Calu3 (cell line): Measurements from ENCODE around the gene RARRES2. TPM values are rescaled to one million over a fixed set of nuclear protein-coding genes. Genes with fewer than 3 reads are reported as not detected.

Experiments used
- BruUV-seq: library from RNA; stranded (reverse); fragments of 400-500 nt; replicated peaks from 2 replicates; lab custom pipeline; 2021; lab: Mats Ljungman, UMichigan
- CTCF ChIA-PET: fragments of 300-600 bp; sonication (Branson Sonifier 250); formaldehyde crosslinking; loops from one replicate; lab custom pipeline; 2022; ENCODE audit warnings: antibody characterized with exemption; lab: Charles Lee
- DNase-seq: peaks from one replicate; pipeline ENCODE4 v3.0.0; 2022
- H3K27ac Mint-ChIP-seq: one replicate; pipeline ENCODE4 v1.8.0; 2022; ENCODE audit warnings: mixed read lengths; ENCODE audit not compliant: unreplicated experiment
- H3K27me3 Mint-ChIP-seq: one replicate; pipeline ENCODE4 v1.8.0; 2022; ENCODE audit warnings: mixed read lengths; ENCODE audit not compliant: unreplicated experiment
- H3K36me3 Mint-ChIP-seq: one replicate; pipeline ENCODE4 v1.8.0; 2022; ENCODE audit warnings: mild to moderate bottlenecking, moderate library complexity, mixed read lengths; ENCODE audit not compliant: insufficient read depth, unreplicated experiment
- H3K4me1 Mint-ChIP-seq: one replicate; pipeline ENCODE4 v1.8.0; 2022; ENCODE audit warnings: mild to moderate bottlenecking, low read depth, mixed read lengths; ENCODE audit not compliant: unreplicated experiment
- H3K4me3 Mint-ChIP-seq: one replicate; pipeline ENCODE4 v1.8.0; 2022; ENCODE audit warnings: mild to moderate bottlenecking, low read depth, moderate library complexity, mixed read lengths; ENCODE audit not compliant: unreplicated experiment
- H3K9me3 Mint-ChIP-seq: one replicate; pipeline ENCODE4 v1.8.0; 2022; ENCODE audit warnings: low read depth, mixed read lengths; ENCODE audit not compliant: unreplicated experiment
- intact Hi-C: fragments of 100-400 bp; cut with micrococcal nuclease; formaldehyde crosslinking; loops from one replicate; pipeline ENCODE4 v1.10.0; 2022; ENCODE audit not compliant: unreplicated experiment
- total RNA-seq: library from RNA; stranded (reverse); gene quantifications from 2 replicates; pipeline ENCODE4 v1.2.3, GENCODE V29; 2022
- TF ChIP-seq, protein P1 (sequence below): fragments of 200-600 bp; IDR thresholded peaks from one replicate; pipeline ENCODE4 v1.8.0; 2022; ENCODE audit warnings: antibody characterized with exemption; ENCODE audit not compliant: unreplicated experiment

RARRES2 gene
- total RNA-seq, 1 experiment from 2014 or later, result 13.0 TPM

DNA sequence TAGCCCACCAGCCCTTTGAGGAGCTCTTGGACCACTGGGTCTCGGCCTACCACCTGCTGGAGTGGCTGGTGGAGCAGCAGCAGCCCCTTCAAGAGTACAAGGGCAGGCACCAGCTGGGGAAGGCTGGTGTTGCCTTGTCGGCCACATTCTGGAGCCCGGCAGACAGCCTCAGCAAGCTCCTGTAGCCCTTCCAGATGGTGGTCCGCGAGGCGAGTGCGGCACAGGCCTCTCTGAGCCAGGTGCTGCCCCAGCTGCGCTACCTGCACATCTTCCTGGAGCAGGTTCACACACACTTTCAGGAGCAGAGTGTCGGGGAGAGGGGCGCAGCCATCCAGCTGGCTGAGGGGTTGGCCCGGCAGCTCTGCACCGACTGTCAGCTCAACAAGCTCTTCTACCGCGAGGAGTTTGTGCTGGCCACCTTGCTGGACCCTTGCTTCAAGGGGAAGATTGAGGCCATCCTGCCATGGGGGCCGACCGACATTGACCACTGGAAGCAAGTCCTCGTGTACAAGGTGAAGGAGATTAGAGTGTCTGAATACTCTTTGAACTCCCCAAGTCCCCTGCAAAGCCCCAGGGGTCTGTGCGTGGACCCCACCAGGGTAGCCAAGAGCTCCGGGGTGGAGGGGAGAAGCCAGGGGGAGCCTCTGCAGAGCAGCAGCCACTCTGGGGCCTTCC is 11.1 kb downstream of the RARRES2 start:
- Mint-ChIP-seq H3K27me3 (no peaks in the 10 kb centered on the region), H3K4me1 (peaks cover 2% of the 10 kb centered on the region), H3K9me3 (no peaks in the 10 kb centered on the region), H3K4me3 (no peak overlapping the region), H3K36me3 (peaks cover 19% of the 10 kb centered on the region), H3K27ac (no peak overlapping the region)
- TF ChIP-seq, protein P1, sequence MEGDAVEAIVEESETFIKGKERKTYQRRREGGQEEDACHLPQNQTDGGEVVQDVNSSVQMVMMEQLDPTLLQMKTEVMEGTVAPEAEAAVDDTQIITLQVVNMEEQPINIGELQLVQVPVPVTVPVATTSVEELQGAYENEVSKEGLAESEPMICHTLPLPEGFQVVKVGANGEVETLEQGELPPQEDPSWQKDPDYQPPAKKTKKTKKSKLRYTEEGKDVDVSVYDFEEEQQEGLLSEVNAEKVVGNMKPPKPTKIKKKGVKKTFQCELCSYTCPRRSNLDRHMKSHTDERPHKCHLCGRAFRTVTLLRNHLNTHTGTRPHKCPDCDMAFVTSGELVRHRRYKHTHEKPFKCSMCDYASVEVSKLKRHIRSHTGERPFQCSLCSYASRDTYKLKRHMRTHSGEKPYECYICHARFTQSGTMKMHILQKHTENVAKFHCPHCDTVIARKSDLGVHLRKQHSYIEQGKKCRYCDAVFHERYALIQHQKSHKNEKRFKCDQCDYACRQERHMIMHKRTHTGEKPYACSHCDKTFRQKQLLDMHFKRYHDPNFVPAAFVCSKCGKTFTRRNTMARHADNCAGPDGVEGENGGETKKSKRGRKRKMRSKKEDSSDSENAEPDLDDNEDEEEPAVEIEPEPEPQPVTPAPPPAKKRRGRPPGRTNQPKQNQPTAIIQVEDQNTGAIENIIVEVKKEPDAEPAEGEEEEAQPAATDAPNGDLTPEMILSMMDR, result no peak
- intact Hi-C loops, result no loop called here
- no peak for DNase-seq
- CTCF ChIA-PET, result no interaction called here
- BruUV-seq, result no TSS peak

DNA sequence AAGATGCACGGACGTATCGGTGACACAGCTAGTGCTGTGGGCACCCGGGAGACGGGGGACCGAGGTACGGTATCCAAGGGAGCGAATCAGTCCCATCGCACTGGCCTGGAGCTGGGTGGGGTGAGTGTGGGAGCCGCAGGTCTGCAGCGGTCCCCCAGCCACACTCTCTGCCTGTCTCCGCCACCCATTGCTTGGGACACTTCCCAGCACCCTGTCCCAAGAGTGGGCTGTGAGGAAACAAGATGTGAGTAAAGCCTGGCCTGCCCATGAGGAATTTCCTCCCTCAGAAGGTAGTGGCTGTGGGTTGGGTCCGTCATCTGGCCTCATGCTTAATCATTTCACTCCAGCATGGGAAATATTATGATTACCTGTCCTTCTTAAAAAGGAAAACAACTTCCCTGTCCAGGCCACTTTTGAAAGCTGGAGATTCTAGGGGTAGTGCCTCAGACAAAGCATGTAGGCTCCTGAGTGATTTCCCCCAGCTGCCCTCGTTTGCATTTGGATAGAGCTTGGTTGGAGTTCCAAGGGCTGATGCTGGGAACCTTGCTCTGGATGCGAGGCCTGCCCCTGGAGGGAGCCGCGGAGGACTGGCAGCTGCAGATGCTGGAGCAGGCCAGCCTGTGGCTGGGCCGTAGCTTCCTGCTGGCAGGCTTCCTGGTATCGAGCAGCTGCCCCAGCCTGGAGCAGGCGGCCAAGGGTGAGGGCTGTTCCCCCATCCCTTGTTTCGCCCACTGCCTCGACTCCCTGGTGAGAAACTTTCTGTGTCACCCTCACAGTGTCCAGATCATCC is 11.9 kb downstream of the RARRES2 start:
- Mint-ChIP-seq H3K4me1 (peaks cover 10% of the 10 kb centered on the region), H3K9me3 (no peaks in the 10 kb centered on the region), H3K36me3 (peaks cover 27% of the 10 kb centered on the region), H3K4me3 (no peak overlapping the region), H3K27ac (no peak overlapping the region), H3K27me3 (no peaks in the 10 kb centered on the region)
- CTCF ChIA-PET, result no interaction called here
- BruUV-seq, result no TSS peak
- TF ChIP-seq, protein P1, result no peak
- DNase-seq, result no peak
- intact Hi-C loops, result no loop called here

DNA sequence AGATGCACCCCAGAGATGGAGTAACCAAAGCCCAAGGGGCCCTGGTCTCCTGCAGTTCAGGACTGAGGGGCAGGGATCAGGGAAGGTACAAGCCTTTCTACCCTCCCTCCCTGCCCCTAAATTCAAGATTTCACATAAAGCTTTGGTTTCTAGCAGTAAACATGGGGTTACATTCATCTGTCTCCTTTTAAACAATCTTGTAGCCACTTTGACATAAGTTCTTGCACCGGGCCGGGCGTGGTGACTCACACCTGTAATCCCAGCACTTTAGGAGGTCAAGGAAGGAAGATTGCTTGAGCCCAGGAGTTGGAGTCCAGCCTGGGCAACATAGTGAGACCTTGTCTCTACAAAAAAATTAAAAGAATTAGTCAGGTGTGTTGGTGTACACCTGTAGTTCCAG is 14.1 kb downstream of the RARRES2 start:
- H3K27me3 Mint-ChIP-seq, result no peaks in the 10 kb centered on the region
- TF ChIP-seq, protein P1, result no peak
- peaks cover 25% of the 10 kb centered on the region for H3K4me1 Mint-ChIP-seq
- intact Hi-C loops, result no loop called here
- H3K27ac Mint-ChIP-seq, result no peak overlapping the region
- BruUV-seq, result no TSS peak
- CTCF ChIA-PET, result no interaction called here
- no peak for DNase-seq
- no peaks in the 10 kb centered on the region for H3K9me3 Mint-ChIP-seq
- no peak overlapping the region for H3K4me3 Mint-ChIP-seq
- H3K36me3 Mint-ChIP-seq, result peaks cover 46% of the 10 kb centered on the region

DNA sequence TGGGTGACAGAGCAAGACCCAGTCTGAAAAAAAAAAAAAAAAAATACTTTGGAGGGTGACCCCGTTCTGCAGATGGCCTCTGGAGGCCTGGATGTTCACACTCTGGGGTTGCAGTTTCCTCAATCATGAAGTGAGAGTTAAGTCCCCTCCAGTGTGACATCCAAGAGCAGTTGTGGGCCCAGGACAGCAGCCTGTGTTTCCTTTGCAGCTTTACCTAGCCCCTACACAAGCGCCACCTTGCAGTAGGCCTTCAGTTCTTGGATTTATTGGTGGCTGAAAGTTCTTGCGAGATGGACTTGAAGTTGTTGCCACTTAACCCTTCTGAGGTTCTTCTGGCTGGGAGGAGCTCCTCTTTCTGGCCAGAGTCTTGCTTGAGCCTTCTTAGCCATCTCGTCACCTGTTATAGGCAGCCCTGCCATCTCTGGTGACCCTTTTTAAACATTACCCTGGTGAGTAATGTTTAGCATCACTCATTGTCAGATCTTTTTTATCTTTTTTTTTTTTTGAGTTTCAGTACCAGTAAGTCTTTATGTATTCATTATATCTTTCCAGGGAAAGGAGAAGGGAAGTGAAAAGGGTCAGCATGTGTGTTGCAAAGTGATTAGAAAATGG is 14.7 kb downstream of the RARRES2 start:
- CTCF ChIA-PET, result no interaction called here
- Mint-ChIP-seq H3K4me3 (no peak overlapping the region), H3K36me3 (peaks cover 52% of the 10 kb centered on the region), H3K9me3 (no peaks in the 10 kb centered on the region), H3K27ac (no peak overlapping the region), H3K27me3 (no peaks in the 10 kb centered on the region), H3K4me1 (peaks cover 30% of the 10 kb centered on the region)
- intact Hi-C loops, result no loop called here
- TF ChIP-seq, protein P1, result no peak
- BruUV-seq, result no TSS peak
- DNase-seq, result no peak
